NT2/D1 (cell line): ENCODE data around the gene PHLDB3.

Source experiments
- YY1 ChIP-seq: IDR thresholded peaks from 2 replicates; pipeline ENCODE4 v1.6.1; 2011; ENCODE audit not compliant: insufficient read length, insufficient read depth
- ZNF274 ChIP-seq: IDR thresholded peaks from 2 replicates; pipeline ENCODE4 v1.6.1; 2011; ENCODE audit warnings: mild to moderate bottlenecking, low read depth, low read length

DNA sequence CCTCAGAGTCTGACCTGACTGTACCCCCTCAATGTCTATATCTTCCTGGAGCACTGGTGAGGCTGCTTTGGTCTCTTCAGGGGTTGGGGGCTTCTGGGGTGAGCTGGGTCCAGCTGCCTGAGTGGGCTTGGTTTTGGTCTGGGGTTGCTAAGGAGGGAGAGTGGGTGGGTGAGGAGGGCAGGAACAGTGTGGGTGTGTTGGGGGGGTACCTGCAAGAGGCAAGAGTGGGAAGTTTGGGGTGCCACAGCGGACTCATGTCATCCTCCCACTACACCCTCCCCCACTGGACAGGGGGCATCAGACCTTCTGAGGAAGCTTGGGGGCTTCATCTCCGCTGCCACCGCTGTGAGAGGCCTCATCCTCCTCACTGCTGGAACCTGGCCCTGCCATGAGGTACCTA, 42.0 kb upstream of the PHLDB3 start:
- no peak for TF ChIP-seq ZNF274
- TF ChIP-seq YY1, result no peak
